Measurements from ENCODE around the gene COL5A1. TPM values are rescaled to one million over a fixed set of nuclear protein-coding genes. Genes with fewer than 3 reads are reported as not detected.

The COL5A1 gene
- total and polyA plus RNA-seq, 2 experiments from 2014 or later: 2.5 to 13.1 TPM

GRCh38 chr9:134833294-134833880 lies 191.8 kb downstream of the COL5A1 start:
- no peaks in the 10 kb centered on the region for H4K20me1 ChIP-seq (replicated peaks; ENCODE audit: insufficient read depth)

More at GRCh38 chr9:134833294-134833880, 191.8 kb downstream of the COL5A1 start:
- no peak for TF ChIP-seq STAT1 (IDR thresholded peaks at IDR 0.05; ENCODE audit: unreplicated experiment)
- TF ChIP-seq JUNB (IDR thresholded peaks at IDR 0.05; ENCODE audit: unreplicated experiment): no peak
- TF ChIP-seq CREB1 (CRISPR knock-in tag; IDR thresholded peaks at IDR 0.05; ENCODE audit: low read depth): no peak
- TF ChIP-seq REST (IDR thresholded peaks at IDR 0.05; ENCODE audit: unreplicated experiment): no peak
- TF ChIP-seq ZNF114 (CRISPR knock-in tag; IDR thresholded peaks at IDR 0.05): no peak
- TF ChIP-seq ETS1 (IDR thresholded peaks at IDR 0.05): no peak
- no peak for TF ChIP-seq CTCF (conservative IDR thresholded peaks at IDR 0.05; ENCODE audit: low read depth in 2 of 2)
- no peak for TF ChIP-seq ZNF331 (CRISPR knock-in tag; IDR thresholded peaks at IDR 0.05; ENCODE audit: low read depth)
- TF ChIP-seq EZH2 (IDR thresholded peaks at IDR 0.05; ENCODE audit: low read depth, unreplicated experiment): no peak
- Mint-ChIP-seq H3K4me1 (no peaks in the 10 kb centered on the region), H3K27me3 (ENCODE audit: insufficient read depth, low read depth, poor library complexity) (peaks cover 7% of the 10 kb centered on the region), H3K9me3 (no peaks in the 10 kb centered on the region), H3K36me3 (ENCODE audit: low read depth) (no peaks in the 10 kb centered on the region), H3K27ac (no peak overlapping the region; the same call in 1 of the 2 replicates), H3K4me3 (no peak overlapping the region)
- H3K4me2 ChIP-seq: no peak overlapping the region
- H3K4me1 ChIP-seq (ENCODE audit: insufficient read depth): no peaks in the 10 kb centered on the region
- H3K27ac ChIP-seq (ENCODE audit: low read depth): no peak overlapping the region
- ATAC-seq (no peak), DNase-seq (ENCODE audit: low spot score) (no peak)
- H3K9me2 ChIP-seq (ENCODE audit: insufficient read depth): no peaks in the 10 kb centered on the region
- H3K4me3 ChIP-seq: no peak overlapping the region
- no peaks in the 10 kb centered on the region for H3F3A ChIP-seq (replicated peaks; ENCODE audit: low read depth)
- no peaks in the 10 kb centered on the region for H3K27me3 ChIP-seq (ENCODE audit: insufficient read depth)
- no peak overlapping the region for H2AFZ ChIP-seq
- H3K36me3 ChIP-seq (ENCODE audit: insufficient read depth): no peaks in the 10 kb centered on the region
- no peaks in the 10 kb centered on the region for H3K79me2 ChIP-seq (replicated peaks; ENCODE audit: insufficient read depth)

Data from GM23338 (cell line).